HG03025 (cell line): ENCODE results near the gene CGB7.
"Not testable (repeated sequence)": the region's sequence is repeated elsewhere in the genome, so short reads cannot be mapped to it uniquely, and the experiment has no call there.

Experiments
- ATAC-seq: cut with Tn5 transposase; IDR thresholded peaks from one replicate; pipeline ENCODE4 v1.9.1; 2021; ENCODE audit warnings: mild to moderate bottlenecking, moderate library complexity; ENCODE audit not compliant: unreplicated experiment, low FRiP score

CGB7 gene

DNA sequence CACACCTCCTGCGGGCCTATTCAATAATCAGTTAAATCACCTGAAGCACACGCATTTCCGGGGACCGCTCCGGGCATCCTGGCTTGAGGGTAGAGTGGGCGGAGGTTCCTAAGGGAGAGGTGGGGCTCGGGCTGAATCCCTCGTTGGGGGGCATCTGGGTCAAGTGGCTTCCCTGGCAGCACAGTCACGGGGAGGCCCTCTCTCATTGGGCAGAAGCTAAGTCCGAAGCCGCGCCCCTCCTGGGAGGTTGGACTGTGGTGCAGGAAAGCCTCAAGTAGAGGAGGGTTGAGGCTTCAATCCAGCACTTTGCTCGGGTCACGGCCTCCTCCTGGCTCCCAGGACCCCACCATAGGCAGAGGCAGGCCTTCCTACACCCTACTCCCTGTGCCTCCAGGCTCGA is 14.0 kb downstream of the CGB7 start, which contains the start of gene CGB5:
CGB5 (plus strand) TSS at position 301 of the 400 bp plus-strand sequence. CDS start 362 bp downstream, outside the sequence.
- ATAC-seq = not testable (repeated sequence)

DNA sequence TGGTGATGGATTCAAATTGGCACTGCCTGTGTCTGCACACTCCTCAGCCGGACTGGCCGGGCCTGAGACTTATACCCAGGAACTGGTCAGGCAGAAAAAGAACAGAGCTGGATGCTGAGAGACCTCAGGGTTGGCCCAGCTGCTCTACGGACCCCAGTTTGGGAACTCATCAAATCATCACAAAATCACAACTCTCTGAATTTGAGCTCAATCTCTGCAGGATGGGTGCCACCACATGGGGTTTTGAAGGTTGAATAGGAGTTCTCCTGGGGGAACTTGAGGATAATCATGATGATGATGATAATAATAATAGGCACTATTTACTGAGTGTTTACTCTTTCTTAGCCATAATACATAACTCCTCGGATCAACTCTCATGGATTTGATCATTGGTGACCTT is 14.9 kb downstream of the CGB7 start:
- ATAC-seq = not testable (repeated sequence)

DNA sequence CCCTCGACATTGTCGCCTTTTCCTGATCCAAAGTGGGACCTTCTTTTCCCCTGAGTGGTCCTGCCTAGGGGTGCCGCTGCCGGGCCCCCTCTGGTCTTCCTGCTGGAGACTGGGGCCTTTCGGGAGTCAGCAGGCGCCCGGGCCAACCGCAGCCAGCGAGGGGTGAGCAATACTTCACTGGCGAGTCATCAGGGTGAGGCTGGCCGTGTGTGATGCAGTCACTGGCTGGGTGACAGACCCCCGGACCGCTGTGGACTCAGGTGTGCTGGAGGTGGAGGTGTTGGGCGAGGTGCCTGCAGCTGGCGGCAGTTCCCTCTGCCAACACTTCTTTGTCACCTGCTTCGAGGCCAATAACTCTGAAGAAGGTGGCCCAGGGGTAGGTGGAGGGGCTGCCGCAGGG is 15.4 kb downstream of the CGB7 start:
- ATAC-seq = no peak

DNA sequence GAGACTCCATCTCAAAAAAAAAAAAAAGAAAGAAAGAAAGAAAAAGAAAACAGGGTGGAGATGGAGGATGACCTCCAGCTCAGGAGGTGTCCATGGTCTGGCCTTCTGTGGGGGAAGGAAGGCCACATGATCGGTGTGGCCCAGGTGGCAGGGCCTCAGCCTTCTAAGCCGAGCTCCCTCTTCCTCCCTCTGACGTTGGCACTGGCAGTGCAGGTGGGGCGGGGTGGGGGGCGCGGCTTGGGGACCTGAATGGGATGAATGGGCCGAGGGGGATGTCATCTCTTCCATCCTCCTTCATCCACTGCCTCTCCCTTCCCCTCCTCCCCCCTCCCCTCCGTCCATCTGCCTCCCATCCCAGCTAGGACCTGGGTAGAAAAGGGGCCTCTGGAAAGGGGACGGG is 17.8 kb downstream of the CGB7 start:
- ATAC-seq = not testable (repeated sequence)

DNA sequence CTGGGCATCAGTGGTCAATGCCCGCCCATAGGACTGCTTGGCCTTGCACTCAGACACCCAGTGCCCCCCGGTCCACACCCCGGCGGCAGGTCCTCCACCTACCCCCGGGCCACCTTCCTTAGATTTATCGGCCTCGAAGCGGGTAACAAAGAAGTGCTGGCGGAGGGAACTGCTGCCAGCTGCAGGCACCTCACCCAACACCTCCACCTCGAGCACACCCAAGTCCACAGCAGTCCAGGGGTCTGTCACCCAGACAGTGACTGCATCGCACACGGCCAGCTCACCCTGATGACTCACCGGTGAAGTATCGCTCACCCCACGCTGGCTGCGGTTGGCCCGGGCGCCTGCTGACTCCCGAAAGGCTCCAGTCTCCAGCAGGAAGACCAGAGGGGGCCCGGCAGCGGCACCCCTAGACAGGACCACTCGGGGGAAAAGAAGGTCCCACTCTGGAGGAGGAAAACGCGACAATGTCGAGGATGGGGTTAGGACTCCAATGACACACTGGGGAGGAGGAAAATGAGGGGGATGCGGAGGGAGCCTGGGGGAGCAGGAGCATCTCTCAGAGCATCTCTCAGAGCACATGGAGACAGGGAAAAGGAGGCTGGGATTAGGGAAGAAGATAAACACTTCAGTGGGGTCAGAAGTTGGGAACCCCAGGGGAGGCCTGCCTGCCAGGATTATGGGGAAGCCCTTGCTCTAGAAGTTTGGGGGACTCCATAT is 18.8 kb downstream of the CGB7 start:
- ATAC-seq = not testable (repeated sequence)

DNA sequence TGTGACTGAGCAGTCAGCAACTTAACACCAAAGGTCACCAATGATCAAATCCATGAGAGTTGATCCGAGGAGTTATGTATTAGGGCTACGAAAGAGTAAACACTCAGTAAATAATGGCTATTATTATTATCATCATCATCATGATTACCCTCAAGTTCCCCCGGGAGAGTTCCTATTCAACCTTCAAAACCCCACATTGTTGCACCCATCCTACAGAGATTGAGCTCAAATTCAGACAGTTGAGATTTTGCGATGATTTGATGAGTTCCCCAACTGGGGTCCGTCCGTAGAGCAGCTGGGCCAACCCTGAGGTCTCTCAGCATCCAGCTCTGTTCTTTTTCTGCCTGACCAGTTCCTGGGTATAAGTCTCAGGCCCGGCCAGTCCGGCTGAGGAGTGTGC is 19.4 kb downstream of the CGB7 start:
- not testable (repeated sequence) for ATAC-seq

DNA sequence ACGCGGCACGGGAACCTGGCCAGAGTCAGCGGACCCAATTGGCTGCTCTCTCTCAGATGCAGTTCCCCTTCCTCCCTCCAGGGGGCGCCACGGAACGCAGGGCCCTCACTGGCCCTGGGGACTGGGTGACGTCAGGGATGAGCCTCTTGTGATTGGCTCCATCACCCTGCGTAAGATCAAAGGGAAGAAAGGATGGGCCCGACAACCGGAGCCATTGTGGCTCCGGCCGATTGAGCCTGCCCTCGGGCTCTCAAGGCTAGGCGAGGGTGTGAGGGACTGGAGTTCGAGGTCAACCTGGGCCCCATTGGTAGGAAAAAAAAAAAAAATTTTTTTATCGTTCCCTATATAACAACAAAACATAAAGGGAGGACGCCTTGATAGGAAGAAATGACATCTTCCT is 20.7 kb downstream of the CGB7 start, which contains the start of gene CGB1:
CGB1 (minus strand) TSS at position 81 of the 400 bp plus-strand sequence. CDS start 184 bp downstream, outside the sequence.
- ATAC-seq = not testable (repeated sequence)

DNA sequence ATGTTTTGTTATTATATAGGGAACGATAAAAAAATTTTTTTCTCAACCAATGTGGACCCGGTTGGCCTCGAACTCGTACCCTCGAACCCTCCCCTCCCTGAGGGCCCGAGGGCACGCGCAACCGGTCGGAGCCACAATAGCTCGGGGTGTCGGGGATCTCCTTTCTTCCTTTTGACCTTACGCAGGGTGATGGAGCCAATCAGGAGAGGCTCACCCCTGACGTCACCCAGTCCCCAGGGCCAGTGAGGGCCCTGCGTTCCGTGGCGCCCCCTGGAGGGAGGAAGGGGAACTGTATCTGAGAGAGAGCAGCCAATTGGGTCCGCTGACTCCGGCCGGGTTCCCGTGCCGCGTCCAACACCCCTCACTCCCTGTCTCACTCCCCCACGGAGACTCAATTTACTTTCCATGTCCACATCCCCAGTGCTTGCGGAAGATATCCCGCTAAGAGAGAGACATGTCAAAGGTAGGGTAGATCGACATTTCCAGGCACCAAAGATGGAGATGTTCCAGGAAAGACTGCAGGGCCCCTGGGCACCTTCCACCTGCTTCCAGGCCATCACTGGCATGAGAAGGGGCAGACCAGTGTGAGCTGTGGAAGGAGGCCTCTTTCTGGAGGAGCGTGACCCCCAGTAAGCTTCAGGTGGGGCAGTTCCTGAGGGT is 25.8 kb downstream of the CGB7 start, which contains the start of gene CGB2:
CGB2 (plus strand) TSS at position 249 of the 660 bp plus-strand sequence; CDS start at position 455, 206 bp downstream.
- ATAC-seq = not testable (repeated sequence)

DNA sequence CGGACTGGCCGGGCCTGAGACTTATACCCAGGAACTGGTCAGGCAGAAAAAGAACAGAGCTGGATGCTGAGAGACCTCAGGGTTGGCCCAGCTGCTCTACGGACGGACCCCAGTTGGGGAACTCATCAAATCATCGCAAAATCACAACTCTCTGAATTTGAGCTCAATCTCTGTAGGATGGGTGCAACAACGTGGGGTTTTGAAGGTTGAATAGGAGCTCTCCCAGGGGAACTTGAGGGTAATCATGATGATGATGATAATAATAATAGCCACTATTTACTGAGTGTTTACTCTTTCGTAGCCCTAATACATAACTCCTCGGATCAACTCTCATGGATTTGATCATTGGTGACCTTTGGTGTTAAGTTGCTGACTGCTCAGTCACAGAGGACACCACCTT is 27.2 kb downstream of the CGB7 start:
- not testable (repeated sequence) for ATAC-seq

DNA sequence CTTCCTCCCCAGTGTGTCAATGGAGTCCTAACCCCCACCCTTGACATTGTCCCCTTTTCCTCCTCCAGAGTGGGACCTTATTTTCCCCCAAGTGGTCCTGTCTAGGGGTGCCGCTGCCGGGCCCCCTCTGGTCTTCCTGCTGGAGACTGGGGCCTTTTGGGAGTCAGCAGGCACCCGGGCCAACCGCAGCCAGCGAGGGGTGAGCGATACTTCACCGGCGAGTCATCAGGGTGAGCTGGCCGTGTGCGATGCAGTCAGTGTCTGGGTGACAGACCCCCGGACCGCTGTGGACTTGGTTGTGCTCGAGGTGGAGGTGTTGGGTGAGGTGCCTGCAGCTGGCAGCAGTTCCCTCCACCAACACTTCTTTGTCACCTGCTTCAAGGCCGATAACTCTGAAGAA is 27.8 kb downstream of the CGB7 start:
- ATAC-seq = not testable (repeated sequence)

DNA sequence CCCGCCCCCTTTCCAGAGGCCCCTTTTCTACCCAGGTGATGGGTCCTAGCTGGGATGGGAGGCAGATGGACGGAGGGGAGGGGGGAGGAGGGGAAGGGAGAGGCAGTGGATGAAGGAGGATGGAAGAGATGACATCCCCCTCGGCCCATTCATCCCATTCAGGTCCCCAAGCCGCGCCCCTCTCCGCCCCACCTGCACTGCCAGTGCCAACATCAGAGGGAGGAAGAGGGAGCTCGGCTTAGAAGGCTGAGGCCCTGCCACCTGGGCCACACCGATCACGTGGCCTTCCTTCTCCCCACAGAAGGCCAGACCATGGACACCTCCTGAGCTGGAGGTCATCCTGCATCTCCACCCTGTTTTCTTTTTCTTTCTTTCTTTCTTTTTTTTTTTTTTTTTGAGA is 28.9 kb downstream of the CGB7 start:
- ATAC-seq = not testable (repeated sequence)

DNA sequence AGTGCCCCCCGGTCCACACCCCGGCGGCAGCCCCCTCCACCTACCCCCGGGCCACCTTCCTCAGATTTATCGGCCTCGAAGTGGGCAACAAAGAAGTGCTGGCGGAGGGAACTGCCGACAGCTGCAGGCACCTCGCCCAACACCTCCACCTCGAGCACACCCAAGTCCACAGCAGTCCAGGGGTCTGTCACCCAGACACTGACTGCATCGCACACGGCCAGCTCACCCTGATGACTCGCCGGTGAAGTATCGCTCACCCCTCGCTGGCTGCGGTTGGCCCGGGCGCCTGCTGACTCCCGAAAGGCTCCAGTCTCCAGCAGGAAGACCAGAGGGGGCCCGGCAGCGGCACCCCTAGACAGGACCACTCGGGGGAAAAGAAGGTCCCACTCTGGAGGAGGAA is 31.9 kb downstream of the CGB7 start:
- ATAC-seq = not testable (repeated sequence)

DNA sequence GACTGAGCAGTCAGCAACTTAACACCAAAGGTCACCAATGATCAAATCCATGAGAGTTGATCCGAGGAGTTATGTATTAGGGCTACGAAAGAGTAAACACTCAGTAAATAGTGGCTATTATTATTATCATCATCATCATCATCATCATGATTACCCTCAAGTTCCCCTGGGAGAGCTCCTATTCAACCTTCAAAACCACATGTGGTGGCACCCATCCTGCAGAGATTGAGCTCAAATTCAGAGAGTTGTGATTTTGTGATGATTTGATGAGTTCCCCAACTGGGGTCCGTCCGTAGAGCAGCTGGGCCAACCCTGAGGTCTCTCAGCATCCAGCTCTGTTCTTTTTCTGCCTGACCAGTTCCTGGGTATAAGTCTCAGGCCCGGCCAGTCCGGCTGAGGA is 32.5 kb downstream of the CGB7 start:
- ATAC-seq = not testable (repeated sequence)

DNA sequence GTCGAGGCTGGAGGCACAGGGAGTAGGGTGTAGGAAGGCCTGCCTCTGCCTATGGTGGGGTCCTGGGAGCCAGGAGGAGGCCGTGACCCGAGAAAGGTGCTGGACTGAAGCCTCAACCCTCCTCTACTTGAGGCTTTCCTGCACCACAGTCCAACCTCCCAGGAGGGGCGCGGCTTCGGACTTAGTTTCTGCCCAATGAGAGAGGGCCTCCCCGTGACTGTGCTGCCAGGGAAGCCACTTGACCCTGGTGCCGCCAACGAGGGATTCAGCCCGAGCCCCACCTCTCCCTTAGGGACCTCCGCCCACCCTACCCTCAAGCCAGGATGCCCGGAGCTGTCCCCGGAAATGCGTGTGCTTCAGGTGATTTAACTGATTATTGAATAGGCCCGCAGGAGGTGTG is 33.3 kb downstream of the CGB7 start, which contains the start of gene CGB3:
CGB3 (minus strand) TSS at position 101 of the 400 bp plus-strand sequence. CDS start 362 bp downstream, outside the sequence.
- not testable (repeated sequence) for ATAC-seq

DNA sequence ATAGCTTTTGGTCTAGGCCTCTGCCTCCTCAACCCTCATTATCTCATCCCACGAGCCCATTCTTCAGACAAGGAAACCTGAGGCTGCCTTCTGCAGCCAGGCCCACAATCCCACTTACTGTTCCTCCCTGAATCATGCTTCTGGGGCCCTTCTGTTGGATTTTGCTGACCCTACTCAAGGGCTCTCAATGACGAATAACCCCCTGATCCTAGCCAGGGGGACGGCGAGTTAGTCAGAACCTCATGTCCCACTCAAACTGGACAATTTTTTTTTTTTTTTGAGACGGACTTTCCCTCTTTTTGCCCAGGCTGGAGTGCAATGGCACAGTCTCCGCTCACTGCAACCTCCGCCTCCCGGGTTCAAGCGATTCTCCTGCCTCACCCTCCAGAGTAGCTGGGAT is 35.4 kb downstream of the CGB7 start:
- no peak for ATAC-seq

DNA sequence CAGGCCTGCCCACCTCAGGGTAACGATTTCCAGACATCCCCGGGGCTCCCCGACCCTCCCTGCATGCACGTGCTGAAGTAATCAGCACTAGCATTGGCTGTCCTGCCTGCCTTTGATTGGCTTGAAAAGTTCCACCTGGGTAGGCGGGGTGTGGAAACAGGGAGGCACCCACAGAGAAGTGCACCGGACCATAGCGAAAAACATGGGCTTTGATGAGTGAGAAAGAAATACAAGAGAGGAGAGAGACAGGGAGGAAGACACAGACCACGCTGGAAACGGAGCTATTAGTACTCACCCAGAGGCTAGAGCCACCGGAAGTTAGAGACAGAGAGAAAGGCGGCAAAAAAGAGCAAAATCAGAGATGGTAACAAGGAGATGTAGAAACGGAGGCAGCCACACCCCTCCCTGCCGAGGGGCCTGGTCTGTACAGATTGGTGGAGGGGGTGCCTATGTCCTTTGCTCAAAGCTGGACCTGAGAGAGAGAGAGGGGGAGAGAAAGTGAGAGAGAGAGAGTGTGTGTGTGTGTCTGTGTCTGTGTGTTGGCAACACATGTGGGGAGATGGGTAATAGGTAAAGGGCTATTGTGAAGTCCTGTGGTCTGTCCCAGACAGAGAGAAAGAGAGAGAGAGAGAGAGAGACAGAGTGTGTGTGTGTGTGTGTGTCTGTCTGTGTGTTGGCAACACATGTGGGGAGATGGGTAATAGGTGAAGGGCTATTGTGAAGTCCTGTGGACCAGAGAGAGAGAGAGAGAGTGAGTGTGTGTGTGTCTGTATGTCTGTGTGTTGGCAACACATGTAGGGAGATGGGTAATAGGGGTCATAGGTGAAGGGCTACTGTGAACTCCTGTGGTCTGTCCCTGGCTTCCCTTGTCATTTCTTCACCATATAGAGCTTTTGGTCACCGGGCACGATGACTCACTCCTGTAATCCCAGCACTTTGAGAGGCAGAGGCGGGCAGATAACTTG is 36.3 kb downstream of the CGB7 start:
- ATAC-seq = no peak

DNA sequence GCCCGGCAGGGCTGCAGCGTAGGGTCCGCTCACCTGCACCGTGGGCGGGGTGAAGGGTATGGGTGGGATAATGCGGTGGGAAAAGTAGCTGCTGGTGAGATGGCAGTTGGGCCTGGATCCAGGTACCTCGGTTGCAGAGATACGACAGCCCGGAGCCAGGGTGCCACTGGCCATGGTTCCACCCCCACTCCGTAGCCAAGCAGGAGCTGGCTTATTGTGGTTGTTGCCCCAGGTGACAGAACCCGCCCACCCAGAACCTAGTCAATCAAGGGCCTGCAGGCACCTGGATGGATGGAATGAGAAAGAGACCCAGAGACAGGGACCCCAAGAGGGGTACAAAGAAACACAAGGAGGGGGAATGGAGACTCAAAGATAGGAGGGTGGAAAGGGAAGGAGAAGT is 37.2 kb downstream of the CGB7 start:
- ATAC-seq = no peak

DNA sequence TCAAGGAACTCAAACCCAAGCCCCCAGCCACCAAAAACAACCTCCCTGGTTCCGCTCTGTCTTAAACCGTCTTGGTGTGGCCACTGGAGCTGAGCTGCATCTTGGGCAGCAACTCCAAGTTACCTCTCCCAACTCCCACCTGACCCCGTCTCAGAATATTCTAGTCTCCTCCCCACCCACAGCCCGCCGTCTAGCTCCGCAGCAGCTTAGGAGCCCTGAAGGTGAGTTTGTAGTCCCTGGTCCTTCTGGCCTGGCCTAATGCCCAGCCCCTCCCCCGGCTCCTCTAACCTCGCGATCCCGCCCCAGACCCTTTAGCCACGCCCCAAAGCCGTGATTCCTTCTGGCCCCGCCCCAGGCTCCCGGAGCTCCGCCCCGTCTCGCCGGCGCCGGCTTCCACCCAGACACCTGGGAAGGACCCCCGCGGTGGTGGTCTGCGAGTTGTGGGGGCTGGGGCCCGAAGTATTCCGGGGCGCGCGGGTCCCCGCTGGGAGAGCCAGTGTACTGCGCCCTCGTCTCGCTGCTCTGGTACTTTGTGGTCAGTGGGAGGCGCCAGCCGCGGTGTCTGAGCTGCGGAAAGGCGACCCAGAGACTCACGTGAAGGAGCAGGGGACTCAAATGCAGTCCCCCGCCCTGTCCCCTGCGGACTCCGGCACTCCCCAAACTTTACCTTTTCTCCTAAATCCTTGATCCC is 38.2 kb downstream of the CGB7 start:
- no peak for ATAC-seq

DNA sequence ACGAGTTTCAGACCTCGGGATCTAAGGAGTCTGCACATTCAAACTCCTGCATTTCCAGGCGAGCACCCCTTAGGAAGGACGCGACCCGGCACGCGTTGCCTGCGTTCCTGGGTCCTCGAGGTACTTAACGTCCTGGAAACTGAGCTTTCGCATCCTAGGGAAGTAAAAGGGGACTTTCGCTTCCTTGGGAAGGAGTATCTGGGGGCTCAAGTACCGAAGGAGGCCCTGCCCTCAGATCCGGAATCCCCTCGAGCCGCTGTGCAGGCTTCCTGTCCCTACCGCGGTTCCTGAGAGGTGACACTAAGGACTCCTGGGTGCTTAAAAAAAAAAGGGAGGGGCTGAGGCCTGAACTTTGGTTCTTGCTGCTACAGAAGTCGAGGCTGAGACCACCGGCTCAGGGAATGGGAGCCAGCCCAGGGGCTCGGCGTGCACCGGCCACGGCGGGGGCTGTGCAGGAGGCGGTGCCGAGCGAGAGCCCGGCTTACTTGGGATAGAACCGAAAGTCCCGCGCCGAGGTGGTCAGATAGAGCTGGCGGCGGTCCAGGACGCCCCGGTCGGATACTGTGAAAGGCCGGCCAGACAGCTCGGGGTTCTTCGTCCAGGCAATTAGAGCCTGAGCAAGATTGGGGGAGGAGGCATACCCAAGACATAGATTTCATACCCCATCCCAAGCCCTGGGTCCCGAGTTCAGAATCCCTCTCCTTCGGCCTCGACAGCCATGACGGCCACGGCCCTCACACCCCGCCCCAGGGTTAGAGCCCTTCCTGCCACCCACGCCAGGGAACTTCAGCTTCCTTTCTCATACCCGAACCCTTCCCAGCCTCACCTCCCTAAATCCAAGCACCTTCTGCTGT is 38.9 kb downstream of the CGB7 start:
- ATAC-seq = not testable (repeated sequence)
